HG03520 (cell line): ENCODE measurements around the gene RNF169.

Experiments
- ATAC-seq: cut with Tn5 transposase; IDR thresholded peaks from one replicate; pipeline ENCODE4 v1.9.1; 2021; ENCODE audit warnings: mild to moderate bottlenecking, moderate library complexity; ENCODE audit not compliant: unreplicated experiment

Gene RNF169

DNA sequence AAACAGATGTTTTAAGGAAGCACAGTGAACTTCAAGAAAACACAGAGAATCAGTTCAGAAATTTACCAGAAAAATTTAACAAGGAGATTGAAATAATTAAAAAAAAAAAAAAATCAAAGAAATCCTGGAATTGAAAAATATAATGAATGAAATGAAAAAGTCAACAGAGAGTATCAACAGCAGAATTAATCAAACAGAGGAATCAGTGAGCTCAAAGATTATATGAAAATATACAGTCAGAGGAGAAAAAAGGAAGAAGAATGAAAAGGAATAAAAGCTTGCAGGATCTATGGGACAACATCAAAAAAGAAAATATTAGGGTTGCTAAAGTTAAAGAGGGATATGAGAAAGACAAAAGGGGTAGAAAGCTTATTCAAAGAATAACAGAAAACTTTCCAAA, 117.9 kb downstream of the RNF169 start:
- ATAC-seq: no peak

DNA sequence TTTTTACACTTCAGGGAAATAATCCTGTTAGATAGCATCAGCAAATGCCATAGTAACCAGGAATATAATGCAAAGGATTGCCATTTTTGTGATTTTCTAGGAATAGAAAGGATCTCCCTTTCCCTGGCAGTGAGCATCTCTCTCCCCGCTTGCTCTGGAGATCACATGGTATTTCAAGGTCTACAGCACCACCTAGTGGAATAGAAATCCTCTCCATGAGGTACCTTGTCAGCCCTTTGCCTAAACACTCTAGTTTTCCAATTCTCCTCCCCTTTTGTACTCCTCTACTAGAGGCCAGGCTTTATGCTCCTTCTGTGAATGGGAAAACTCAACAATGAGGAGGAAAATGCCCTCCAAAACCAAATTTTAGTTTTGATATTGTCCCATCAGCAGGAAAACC, 121.8 kb downstream of the RNF169 start:
- ATAC-seq: no peak

DNA sequence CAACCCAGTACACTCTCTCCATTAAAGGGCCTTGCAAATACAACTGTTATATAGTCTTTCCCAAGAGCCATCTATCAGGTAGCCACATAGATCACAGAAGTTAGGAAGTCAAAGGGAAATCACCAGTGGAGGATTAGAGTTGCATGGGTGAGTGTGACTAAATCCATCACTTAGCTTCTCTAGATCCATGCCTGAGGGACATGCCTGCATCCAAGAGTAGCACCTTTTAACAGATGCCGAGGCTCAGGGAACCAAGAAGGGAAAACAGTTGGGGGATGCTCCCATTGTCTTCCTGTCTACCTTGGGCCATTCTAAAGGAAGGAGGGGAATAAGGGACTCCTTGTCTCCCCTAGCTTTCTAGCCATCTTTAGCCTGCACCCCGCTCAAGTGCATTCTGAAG, 122.4 kb downstream of the RNF169 start:
- no peak for ATAC-seq

DNA sequence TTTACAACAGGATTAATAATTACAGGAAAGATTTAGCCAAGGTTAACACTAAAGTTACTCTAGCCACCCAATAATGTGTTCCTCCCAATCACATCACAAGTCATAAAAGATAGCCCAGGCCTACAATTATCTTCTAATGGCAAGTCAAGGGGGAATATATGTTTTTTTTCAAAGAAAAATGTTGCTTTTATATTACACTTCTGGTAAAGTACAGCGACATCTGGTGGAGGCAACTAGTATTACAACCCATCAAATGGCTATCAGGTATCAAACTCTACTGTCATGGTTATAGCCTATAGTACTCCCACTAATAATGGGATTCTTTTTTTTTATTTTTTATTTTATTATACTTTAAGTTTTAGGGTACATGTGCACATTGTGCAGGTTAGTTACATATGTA, 128.5 kb downstream of the RNF169 start:
- no peak for ATAC-seq
